PFSK-1 (cell line): ENCODE results near the gene TAAR8.

Experiments
- FOXP2 ChIP-seq: optimal IDR thresholded peaks from 2 replicates; pipeline ENCODE3; 2011; ENCODE audit warnings: borderline replicate concordance, control low read depth, inconsistent platforms; ENCODE audit not compliant: insufficient read depth; ENCODE audit errors: extremely low read length, extremely low read depth
- POLR2AphosphoS5 ChIP-seq: IDR thresholded peaks from 2 replicates; pipeline ENCODE4 v1.6.1; 2012; ENCODE audit warnings: low read depth, mild to moderate bottlenecking, control low read depth, low read length, moderate library complexity
- REST ChIP-seq, 2 experiments: IDR thresholded peaks; 2 replicates each; pipeline versions ENCODE4 v1.6.1 to v1.8.0; 2011 to 2012; ENCODE audit warnings: low read depth in 2 of 2, low read length in 2 of 2, control low read depth in 1 of 2, inconsistent platforms in 1 of 2, mild to moderate bottlenecking in 1 of 2, moderate library complexity in 1 of 2; ENCODE audit not compliant: insufficient read depth in 1 of 2
- SIN3A ChIP-seq: IDR thresholded peaks from 2 replicates; pipeline ENCODE4 v1.6.1; 2012; ENCODE audit warnings: mild to moderate bottlenecking, low read length, moderate library complexity, borderline replicate concordance; ENCODE audit not compliant: insufficient read depth
- TAF1 ChIP-seq: IDR thresholded peaks from 2 replicates; pipeline ENCODE4 v1.6.1; 2012; ENCODE audit warnings: low read length, control low read depth, borderline replicate concordance; ENCODE audit not compliant: insufficient read depth

Gene TAAR8

GRCh38 chr6:132584698-132585097 lies 32.2 kb downstream of the TAAR8 start:
- TF ChIP-seq POLR2AphosphoS5 (no peak), SIN3A (no peak), REST (IDR thresholded peaks at IDR 0.05; ENCODE audit: insufficient read depth in 1 of 2, low read depth in 2 of 2, low read length in 2 of 2) (no peak), FOXP2 (no peak), TAF1 (no peak)

- TF ChIP-seq REST (IDR thresholded peaks at IDR 0.05; ENCODE audit: insufficient read depth in 1 of 2, low read depth in 2 of 2, low read length in 2 of 2) = no peak
Measured at GRCh38 chr6:132587424-132587823, 35.0 kb downstream of the TAAR8 start.

GRCh38 chr6:132589454-132589853 lies 37.0 kb downstream of the TAAR8 start, which contains the start of gene TAAR5:
TSS of gene TAAR5 (minus strand) at chr6:132589741. CDS start at chr6:132589686, 55 bp downstream.
- TF ChIP-seq TAF1 (no peak), POLR2AphosphoS5 (no peak), REST (IDR thresholded peaks at IDR 0.05; ENCODE audit: insufficient read depth in 1 of 2, low read depth in 2 of 2, low read length in 2 of 2) (peak in 1 of 2 experiments; percentile 61; a peak in 1 of 4 replicates)

DNA sequence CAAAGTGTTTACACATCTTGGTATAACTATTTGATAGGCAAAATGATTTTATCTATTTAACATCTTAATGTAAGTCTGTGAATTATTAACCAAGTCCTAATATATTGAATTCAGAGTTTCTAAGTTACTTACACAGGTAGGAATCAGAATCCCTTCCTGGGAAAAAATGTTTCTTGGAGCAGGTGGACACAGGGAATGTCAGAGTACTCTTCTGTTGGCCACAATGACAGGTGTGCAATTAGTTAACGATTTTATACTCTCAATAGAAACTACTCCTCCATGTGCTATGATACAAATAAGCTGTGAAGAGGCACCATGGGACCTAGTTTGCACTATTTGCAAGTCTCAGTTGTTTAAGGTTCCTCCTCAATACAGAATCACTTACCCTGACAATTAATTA lies 37.9 kb downstream of the TAAR8 start:
- TF ChIP-seq POLR2AphosphoS5 (no peak), TAF1 (no peak), FOXP2 (no peak), REST (IDR thresholded peaks at IDR 0.05; ENCODE audit: insufficient read depth in 1 of 2, low read depth in 2 of 2, low read length in 2 of 2) (no peak), SIN3A (no peak)

DNA sequence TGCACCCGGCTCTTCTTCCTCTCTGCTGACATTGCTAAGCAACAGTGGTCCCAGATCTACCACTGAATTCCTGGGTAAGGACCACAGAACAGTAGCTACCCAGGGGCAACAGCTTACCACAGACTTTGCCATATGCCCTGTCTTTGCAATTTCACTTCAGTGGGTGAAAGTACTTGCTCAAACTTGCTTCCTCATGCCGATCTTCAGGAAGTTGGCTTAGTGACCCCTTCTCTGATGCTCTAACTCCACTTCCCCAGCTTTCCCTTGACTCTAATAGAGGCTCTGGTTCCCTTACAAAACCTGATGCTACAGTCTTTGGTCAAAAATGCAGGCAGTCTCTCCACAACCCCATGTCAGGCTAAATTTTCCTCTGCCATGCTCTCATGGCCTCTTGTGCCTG lies 40.4 kb downstream of the TAAR8 start:
- TF ChIP-seq FOXP2 (no peak), POLR2AphosphoS5 (no peak), REST (IDR thresholded peaks at IDR 0.05; ENCODE audit: insufficient read depth in 1 of 2, low read depth in 2 of 2, low read length in 2 of 2) (no peak), SIN3A (no peak), TAF1 (no peak)
